Stimulated activated CD8-positive, alpha-beta memory T cell treated with anti-CD3 and anti-CD28 coated beads, Interleukin-15, amount 100 ng/mL, for 24 hours (primary cell): ENCODE data around the gene RIN2.

Source experiments
- DNase-seq: peaks from one replicate; pipeline ENCODE4 v3.0.0-alpha.2; 2020; ENCODE audit warnings: low read depth

The RIN2 gene

DNA sequence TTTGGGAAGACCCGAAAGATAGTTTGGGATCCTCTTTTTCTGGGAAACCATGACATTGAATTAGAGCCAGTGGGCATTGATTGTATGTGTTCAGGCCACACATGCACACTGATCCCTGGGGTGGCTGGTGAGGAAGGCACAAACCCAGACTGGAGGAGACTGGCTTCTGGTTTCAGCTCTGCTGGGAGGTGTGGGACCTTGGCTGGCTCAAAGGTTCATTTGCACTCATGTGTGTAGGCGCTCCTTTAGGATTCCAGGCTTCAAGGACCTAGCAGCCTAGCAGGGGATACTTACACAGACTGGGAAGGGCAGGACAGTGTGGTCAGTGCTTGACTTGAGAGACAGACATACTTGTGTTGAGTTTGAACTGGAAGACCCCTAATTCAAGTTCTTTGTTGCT, 7.2 kb downstream of the RIN2 start:
- DNase-seq, result no peak

DNA sequence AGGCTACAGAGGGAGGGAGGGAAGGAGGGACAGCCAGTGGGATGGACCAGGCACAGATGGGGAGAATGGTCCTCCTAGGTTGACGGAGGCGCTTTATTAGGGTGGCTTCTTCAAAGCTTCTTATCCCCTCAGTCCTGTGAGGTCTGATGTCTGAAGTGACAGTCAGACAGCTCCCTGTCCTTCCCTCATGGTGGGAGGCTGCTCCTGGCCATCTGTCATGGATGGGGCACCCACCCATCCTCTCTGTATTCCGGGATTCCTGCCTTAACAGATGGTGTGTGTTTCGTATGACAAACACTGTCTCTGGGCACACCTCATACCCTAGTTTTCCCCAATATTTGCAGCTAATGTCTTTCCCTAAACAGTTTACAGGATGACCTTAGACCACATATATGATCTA, 7.9 kb downstream of the RIN2 start:
- DNase-seq, result no peak

DNA sequence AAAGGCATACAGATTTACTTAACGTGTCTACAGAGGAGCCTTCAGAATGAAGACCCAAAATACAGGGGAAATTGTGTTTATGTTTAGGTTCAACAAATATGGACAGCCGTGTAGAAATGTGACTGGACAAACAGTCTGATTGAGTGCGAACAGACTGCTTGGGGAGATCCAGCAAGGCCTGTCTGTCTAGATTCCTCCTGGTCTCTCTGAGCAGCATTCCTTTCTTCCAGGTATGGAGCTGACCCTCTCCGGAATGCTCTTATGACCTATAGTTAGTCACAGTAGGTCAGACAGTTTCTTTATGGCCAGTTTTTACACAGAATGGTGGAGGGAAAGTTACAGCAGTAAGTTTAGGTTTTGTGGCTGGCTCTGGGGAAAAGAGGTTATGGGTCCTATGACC, 9.0 kb downstream of the RIN2 start:
- DNase-seq, result no peak

DNA sequence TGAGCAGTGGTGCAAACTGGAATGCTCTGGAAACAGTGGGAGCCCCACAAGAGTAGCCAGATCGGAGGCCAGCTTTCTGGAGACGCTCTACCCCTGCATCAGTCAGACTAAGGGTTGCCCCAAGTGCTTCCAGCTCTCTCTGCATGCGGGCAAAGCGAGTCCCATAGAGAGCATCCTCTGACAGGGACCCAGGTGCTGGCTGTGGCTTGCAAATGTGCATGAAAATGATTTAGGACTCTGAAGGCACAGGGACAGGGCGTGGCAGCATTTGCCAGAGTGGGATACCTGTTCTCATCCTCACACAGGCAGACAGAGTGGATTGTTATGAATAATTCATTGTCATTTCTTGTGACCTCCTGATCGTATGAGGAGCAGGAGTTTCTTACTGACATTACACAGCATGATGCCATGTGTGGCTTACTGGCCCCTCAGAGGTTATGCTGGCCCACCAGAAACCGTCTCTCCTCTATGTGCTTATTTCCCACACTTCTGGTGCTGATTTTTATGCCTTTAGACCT, 10.3 kb downstream of the RIN2 start:
- DNase-seq, result no peak

DNA sequence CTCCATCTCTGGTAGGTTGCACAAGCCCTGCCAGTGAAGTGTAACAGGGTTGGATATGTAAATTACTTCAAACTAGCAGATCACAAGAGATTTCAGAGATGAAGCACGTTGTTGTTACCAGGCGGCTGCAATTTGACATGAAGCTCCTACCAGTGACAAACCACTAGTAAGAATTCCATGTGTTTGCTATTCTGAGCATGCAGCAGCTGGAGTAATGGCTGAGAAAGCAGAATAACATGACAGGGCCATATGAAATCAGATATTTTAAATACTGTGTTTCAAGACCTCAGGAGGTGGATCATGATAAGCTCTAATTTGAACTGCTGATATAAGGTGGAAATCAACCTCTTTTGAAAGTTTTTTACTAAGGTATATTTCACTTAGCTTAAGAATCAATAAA, 11.4 kb downstream of the RIN2 start:
- DNase-seq, result no peak

DNA sequence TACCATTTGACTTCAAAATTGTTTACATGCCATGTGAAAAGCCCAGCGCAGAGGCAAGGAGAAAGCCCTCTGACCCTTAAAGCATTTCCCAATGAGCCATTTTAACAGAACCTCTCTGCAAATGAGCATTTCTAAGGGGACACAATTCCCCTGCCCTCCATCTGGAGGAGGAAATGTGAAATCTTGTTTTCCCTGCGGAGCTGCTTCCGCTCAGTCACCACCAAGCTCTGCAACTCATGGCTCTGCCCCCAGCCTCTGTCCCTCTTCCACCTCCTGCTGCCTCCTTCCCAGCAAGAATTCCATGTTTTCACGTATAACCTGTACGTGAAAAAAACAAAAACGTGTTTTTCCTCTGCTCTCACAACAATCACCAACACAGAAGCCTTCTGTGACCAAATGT, 12.3 kb downstream of the RIN2 start:
- no peak for DNase-seq

DNA sequence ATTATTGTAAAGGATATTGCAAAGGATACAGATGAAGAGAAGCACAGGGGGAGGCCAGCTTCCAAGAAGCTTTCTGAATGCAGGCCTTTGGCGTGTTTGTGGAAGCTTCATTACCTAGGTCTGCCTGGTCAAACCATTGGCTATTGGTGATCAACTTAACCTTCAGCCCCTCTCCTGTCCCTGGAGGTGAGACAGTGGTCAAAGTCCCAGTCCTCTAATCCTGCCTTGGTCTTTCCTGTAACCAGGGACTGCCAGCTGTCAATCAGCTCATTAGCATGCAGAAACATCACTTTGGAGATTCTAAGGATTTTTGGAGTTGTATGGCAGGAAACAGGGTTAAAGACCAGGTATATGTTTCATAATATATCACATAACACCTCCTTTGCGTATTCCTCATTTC, 13.0 kb downstream of the RIN2 start:
- DNase-seq, result no peak

DNA sequence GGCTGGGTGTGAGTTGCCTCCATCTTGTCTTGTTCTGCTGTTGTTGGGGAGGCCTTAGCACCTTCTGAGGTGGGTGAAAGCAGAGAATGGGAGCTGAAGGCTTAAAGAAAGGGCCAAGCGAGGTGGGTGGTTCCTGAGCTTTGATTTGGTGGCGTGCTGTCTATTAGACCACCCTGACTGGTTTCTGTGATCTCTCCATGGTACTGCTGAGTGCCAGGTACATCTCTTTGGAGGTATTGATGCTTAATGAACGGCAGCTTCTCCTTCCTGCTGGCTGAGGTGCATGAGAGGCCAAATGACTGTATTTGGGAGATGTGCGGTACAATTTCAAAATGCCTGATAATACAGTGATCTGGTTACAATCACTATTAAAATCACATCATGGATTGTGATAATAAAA, 15.4 kb downstream of the RIN2 start:
- no peak for DNase-seq

DNA sequence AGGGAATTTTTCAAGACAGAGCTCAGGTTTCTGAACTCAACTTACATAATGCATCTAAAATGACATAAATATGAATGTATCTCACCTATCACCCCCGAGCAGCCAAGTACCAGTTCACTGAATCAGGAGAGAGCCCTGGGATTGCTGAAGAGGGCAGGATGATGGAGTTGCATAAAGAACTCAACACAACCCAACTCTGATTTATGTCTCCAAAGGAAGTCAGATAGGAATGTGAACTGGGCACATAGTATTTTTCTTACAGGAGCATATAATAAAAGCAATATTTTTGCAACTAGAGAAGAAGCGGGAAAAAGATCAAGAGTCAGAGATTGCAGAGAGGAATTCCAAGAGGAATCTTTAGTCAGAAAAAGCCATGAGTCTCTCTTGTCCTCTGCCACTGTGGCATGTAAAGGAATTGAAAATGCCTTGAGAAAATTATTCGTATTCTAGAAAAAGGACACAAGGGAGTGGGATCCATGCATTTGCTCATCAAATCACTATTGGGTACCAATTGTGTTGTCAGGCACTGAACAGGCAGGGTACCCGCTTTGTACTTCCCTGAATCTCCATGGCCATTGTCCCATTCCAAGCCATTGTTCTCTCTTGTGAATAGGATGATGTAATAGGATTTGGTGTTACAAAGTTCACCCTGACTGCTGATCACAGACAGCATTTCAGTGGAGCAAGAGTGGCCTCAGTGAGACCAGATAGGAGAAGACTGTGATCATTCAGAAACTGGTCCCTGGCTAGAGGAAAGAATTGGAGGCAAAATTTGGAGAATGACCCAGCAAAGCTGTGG, 16.3 kb downstream of the RIN2 start:
- no peak for DNase-seq

DNA sequence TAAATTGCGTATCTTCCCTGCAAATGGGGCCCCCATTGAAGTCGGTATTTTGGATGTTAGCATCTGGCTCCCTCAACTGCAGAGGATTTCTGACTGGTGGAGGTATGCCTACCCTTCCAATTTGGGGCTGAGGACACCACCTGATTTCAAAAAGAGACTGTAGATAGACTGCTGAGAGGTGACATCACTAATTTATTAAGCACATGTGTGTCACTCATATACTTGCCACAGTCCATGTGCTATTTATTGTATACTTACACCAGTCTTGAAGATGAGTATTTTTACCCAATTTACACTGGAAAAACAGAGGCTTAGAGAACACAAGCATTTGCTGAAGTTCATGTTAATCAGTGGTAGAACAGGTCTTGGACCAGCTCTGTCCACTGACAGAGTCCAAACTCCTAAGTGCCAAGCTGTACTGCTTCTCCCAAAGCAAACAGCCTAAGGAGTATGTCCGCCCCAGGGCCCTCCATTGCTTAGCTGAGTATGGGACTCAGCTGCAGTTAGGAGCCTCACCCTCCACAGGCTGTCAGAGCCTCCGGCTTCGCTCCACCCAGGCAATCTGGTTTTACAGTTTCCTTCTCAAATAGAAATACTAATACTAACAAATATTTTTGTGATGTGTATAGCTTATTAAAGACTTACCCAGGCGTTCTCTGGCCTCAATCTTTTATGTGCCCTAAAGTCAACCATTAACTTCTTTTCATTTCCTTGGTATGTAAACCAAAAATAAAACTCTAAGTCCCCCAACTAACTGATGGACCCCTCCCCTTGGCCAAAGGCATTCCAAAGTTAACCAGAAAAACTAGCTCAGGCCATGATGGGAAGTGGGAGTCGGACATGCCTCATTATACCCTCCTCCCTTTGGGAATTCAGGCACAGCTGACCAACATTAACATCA, 17.5 kb downstream of the RIN2 start:
- no peak for DNase-seq

DNA sequence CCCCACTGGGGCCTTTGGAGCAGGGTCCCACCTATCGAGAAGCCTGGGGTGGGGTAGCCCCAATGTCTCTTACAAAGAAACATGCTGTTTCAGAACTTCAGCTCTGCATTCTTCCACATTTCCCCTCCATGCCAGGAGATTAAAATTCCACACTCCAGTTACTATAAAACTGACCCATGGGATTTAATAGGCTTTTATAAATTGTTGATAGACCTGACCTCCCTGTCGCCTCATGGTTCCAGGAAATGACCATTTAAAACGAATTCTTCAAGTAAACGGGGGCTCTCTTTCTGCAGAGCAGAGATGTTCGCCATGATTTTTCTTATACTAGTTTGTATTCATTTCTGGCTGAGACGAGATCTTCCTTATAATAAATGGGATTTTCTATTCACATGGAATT, 19.3 kb downstream of the RIN2 start:
- DNase-seq, result no peak

DNA sequence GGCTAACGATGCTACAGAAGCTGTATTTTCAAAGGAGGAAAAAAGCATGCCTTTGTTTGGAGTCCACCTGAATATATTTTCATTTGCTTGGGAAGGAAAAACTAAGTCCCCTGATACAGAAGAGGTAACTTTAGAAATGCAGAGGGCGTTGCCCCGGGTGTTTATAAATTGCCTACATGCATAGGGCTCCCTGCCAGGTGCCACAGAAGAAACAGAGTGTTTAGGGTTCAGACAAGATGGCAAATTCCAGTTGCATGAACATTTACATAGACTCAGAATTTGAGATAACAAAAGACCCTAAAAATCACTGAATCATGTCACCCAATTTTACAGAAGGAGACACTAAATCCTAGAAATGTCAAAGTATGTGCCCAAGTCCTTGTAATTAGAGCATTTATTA, 19.9 kb downstream of the RIN2 start:
- DNase-seq, result no peak

DNA sequence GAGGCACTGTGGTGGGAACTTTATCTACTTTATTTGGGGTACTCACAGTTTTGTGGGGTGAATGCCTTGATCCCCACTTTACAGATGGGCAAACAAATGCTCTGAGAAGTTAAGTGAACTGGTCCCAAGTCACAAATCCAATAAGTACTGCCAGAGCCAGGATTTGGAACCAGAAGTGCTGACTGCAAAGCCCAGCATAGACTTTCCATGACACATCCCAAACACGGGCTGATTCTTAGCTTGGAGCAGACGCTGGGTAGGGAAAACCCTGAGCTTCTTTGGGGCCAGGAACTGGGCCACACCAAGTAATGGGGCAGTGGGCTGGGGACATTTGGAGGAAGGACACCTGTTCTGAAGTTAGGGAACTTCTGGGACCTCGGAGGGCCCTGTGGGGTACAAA, 20.3 kb downstream of the RIN2 start:
- DNase-seq, result no peak

DNA sequence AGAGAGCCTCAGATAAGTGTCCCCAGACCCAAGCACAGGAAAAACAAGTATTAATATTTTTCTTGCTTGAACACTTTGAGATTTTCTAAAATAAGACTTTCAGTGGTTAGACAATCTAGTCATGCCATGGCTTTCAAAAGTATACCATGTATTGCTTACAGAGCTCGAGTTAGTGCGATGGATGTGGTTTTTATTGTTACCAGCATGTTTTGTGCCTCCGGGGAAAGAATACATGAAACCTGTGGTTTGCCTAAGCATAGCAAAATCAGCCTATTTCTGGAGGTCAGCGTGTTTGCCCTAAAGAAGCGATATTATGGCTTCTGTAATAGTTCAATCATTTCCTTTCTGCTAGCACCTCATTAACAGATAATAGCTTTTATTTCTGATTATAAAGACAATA, 21.6 kb downstream of the RIN2 start:
- no peak for DNase-seq

DNA sequence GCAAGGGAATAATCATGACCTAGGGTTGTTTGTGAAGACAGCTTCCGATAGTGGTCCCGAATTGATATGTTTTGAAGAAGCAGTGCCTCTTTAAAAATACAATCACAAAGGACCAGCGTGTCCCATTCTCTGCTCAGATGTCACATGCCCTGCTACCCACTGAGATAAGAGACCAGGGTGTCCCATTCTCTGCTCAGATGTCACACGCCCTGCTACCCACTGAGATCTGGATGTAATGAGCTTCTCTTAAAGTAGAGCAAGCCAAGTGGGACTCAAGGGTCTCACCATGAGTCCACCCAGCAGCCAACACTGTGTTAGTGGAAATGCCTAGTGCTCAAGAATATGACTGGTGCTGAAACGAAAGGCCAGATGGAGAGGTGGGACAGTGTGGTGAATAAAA, 22.2 kb downstream of the RIN2 start:
- no peak for DNase-seq

DNA sequence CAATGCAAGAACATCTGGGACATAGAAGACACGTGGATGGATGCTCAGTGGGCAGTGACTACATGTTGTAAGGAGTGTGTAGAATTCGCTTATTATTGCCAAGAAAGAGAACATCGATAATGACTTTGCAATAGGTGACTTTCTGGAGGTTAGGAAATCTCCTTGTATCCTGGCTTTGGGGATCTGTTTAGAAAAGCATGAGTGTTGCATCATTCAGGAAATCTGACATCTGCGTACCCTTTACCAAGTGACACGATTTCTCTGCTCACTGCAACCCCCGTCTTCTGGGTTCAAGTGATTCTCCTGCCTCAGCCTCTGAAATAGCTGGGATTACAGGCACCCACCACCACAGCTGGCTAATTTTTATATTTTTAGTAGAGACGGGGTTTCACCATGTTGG, 23.2 kb downstream of the RIN2 start:
- DNase-seq, result no peak

DNA sequence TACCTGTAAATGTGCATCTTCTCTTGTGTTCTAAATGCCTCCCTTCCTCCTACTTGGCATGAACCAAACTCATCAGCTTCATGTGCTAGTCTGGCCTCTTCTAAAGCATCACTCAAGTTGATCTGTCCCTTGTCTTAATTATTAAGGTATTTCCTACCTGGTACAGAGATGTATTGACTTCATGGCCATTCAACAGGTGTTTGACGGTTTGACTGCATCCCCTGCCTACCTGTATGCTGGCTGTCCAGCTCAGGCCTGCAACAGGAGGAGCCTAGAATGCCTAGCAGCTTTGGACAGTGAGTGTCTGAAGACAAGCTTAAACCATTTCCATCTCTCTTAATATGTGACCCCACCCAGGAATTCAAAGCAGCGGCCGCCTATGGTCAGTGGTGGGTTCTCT, 24.6 kb downstream of the RIN2 start:
- no peak for DNase-seq

DNA sequence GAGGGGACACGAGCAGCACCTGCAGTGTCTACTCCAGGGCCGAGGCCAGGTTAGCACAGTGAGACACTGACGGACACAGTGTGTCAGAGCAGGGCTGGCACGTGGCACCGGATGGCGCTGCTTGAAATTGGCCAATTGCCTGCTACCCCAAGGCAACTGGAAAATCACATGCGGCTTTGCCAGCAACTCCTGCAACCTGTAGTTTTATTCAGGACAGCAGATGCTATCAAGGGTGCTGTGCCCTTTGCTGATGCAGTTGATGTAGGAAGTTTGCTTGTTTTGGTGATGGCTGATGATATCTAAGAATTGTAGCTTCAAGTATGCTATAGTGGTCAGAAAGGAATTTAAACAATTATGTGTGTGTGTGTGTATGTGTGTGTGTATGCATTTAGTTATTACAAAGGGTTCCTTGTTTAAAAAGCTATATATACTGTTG, 25.9 kb downstream of the RIN2 start:
- no peak for DNase-seq

DNA sequence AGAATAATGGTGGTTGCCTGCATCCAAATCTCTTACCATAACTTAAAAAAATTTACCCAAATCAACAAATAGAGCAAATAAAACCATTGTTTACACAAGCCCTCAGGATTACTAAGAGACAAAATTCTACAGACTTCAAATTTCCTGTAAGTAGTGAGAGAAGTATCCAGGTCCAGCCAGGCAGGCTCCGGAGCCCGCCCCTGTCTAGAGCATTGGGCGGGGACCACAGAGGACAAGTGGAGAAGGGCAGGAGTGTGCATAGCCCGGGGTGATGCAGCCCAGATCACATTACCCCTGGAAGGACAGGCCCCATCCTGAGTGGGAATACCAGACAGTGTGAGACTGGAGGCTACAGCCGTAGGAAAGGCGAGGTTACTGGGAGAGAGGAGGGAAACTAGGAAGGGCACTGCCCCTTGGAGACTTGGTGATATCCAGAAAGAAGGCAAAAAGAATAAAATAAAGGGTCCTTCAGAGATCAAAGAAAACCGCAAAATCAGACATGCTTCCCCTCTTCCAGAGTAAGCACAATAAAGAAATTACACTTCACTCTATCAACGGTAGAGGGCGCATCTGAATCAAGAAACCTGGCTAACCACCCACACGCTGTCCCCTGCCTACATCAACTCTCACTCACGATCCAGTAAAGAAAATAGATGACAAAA, 26.6 kb downstream of the RIN2 start:
- no peak for DNase-seq

DNA sequence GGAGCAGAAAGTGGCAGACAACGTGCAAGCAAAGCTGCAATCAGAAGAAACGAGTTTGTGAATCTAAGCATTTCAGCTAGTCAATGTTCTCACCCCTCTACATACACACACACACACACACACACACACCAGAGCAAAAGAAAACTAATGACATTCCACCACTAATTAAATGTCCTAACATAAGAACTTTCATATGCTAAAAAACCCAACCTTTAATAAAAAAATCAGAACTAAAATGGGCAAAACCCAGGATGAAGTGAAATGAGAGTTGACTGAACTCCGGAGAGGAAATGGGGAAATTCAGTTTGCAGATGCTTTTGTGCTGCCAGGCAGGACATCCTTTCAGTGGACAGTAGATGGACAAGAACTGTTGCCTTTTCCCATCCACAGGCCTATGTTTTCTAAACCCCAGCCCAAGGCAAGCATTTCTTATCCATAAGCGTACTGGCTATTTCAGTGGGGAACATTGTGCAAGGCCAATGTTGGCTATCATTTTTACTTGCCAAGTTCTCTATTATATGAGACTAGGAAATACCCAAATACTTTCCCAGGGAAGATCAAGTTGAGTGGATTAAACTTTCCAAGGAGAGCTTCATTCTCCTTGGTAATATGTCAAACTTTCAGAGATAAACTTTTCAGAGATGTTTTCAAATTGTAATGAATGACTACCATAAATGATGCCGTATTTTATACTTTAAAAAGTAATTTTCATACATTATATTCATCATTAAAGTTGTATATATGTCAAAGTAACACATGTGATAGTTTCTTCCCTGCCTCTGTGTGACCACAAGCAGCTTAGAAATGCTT, 27.3 kb downstream of the RIN2 start:
- DNase-seq, result no peak

DNA sequence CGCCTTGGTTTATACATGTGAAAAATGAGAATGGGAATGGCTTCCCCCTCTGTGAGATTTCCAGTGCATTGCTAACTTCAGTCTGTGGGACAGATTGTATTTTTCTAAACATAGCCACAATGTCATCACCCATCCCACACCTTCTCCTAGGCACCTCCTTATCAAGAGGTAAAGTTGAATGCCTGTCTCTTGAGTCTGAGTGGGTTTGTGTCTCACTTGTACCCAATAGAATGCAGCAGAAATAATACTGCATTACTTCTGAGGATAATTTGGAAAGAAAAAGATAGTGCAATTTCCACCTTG, 27.9 kb downstream of the RIN2 start:
- no peak for DNase-seq

DNA sequence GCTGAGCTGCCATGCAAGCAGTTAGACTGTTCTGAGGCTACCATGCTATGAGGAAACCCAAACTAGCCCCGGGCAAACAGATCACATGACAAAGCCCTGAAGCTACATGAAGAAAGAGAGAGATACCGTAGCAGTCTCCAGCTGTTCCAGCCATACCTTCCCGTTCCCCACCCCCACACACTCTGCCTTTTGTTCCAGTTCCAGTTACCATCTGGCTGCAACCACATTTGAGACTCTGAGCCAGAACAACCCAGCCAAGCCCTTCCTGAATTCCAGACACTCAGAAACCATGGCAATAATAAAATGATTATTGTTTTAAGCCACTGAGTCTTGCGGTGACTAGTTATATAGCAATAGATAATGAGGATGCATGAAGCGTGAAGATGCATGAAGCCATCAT, 28.3 kb downstream of the RIN2 start:
- no peak for DNase-seq
